B cell (primary cell): ENCODE results near the gene AUTS2. TPM values are rescaled to one million over a fixed set of nuclear protein-coding genes. Genes with fewer than 3 reads are reported as not detected.

ENCODE experiments used
- ATAC-seq: fragments of 200-7000 bp; cut with Tn5 transposase; one replicate; pipeline ENCODE4 v1.10.0; 2021; ENCODE audit warnings: low read depth, mild to moderate bottlenecking, moderate number of reproducible peaks, moderate library complexity
- CTCF ChIA-PET: fragments of 350-600 bp; sonication (Branson Sonifier 250); formaldehyde crosslinking; loops from one replicate; lab custom pipeline; 2021; ENCODE audit warnings: antibody characterized with exemption, inconsistent platforms; lab: Charles Lee
- POLR2A ChIA-PET: fragments of 350-600 bp; sonication (Branson Sonifier 250); formaldehyde crosslinking; loops from one replicate; lab custom pipeline; 2021; ENCODE audit warnings: antibody characterized with exemption; lab: Charles Lee
- DNase-seq: peaks from one replicate; pipeline ENCODE4 v3.0.0; 2013
- H2AFZ ChIP-seq: 2 replicates; pipeline ENCODE4 v1.6.1; 2012; ENCODE audit warnings: mild to moderate bottlenecking, low read depth, low read length; ENCODE audit not compliant: insufficient read depth, poor library complexity, severe bottlenecking
- H3K27ac ChIP-seq, 2 donors: 1 replicate in 1 of 2; 2 replicates in 1 of 2; pipeline ENCODE4 v1.5.1; 2012 to 2013; ENCODE audit warnings: low read length in 2 of 2, mild to moderate bottlenecking in 2 of 2, moderate library complexity in 1 of 2
- H3K27me3 ChIP-seq, 4 experiments: fragments of 200-600 bp in 1 of 4; sonication (generic) in 1 of 4; replicated peaks in 1 of 4; 1 replicate in 2 of 4; 2 replicates in 2 of 4; pipeline versions ENCODE4 v1.6.1 to v1.7.0; 2013 to 2016; ENCODE audit warnings: low read length in 3 of 4, mild to moderate bottlenecking in 2 of 4, mixed read lengths in 1 of 4, moderate library complexity in 1 of 4; ENCODE audit not compliant: insufficient read depth in 4 of 4, control insufficient read depth in 3 of 4; ENCODE audit errors: control extremely low read depth in 1 of 4
- H3K36me3 ChIP-seq, 2 experiments: replicated peaks in 1 of 2; 1 replicate in 1 of 2; 2 replicates in 1 of 2; pipeline versions ENCODE4 v1.6.1 to v1.7.1; 2013; ENCODE audit warnings: low read length in 1 of 2; ENCODE audit not compliant: insufficient read depth in 2 of 2, control insufficient read depth in 1 of 2; ENCODE audit errors: control extremely low read depth in 1 of 2, extremely low read depth in 1 of 2
- H3K4me1 ChIP-seq, 2 donors: fragments of 200-600 bp in 1 of 2; sonication (generic) in 1 of 2; 1 replicate in 1 of 2; 2 replicates in 1 of 2; pipeline versions ENCODE4 v1.5.1 to v1.6.1; 2013 to 2017; ENCODE audit warnings: low read length in 2 of 2; ENCODE audit not compliant: control insufficient read depth in 2 of 2, insufficient read depth in 2 of 2
- H3K4me2 ChIP-seq: replicated peaks from 2 replicates; pipeline ENCODE3; 2012; ENCODE audit warnings: mild to moderate bottlenecking, low read depth, low read length; ENCODE audit not compliant: poor library complexity, severe bottlenecking
- H3K4me3 ChIP-seq, 5 experiments: fragments of 200-600 bp in 1 of 5; sonication (generic) in 1 of 5; 1 replicate in 3 of 5; 2 replicates in 2 of 5; pipeline versions ENCODE4 v1.5.1 to v1.7.0; 2011 to 2016; ENCODE audit warnings: low read length in 4 of 5, mild to moderate bottlenecking in 4 of 5, low read depth in 2 of 5, control low read depth in 1 of 5, moderate library complexity in 1 of 5; ENCODE audit not compliant: insufficient read depth in 1 of 5; ENCODE audit errors: control extremely low read depth in 1 of 5, extremely low read depth in 1 of 5
- H3K79me2 ChIP-seq: fragments of 200-600 bp; sonication (generic); one replicate; pipeline ENCODE4 v1.6.0; 2016; ENCODE audit warnings: low read length; ENCODE audit not compliant: control insufficient read depth, insufficient read depth
- H3K9ac ChIP-seq: fragments of 200-600 bp; sonication (generic); 2 replicates; pipeline ENCODE4 v1.6.1; 2017; ENCODE audit warnings: mild to moderate bottlenecking, low read length, moderate library complexity
- H3K9me3 ChIP-seq, 3 donors: one replicate each; pipeline versions ENCODE4 v1.6.1 to v1.7.1; 2013; ENCODE audit warnings: low read length in 2 of 3; ENCODE audit not compliant: control insufficient read depth in 2 of 3, insufficient read depth in 1 of 3; ENCODE audit errors: control extremely low read depth in 1 of 3
- H4K20me1 ChIP-seq: 2 replicates; pipeline ENCODE4 v1.6.0; 2012; ENCODE audit warnings: mild to moderate bottlenecking, low read length; ENCODE audit not compliant: insufficient read depth, control insufficient read depth, poor library complexity, severe bottlenecking
- H3K27ac Mint-ChIP-seq: one replicate; pipeline ENCODE4 v1.8.0; 2021; ENCODE audit warnings: mixed read lengths
- H3K27me3 Mint-ChIP-seq: one replicate; pipeline ENCODE4 v1.8.0; 2021; ENCODE audit warnings: mixed read lengths
- H3K4me1 Mint-ChIP-seq: one replicate; pipeline ENCODE4 v1.8.0; 2021; ENCODE audit warnings: mixed read lengths
- H3K4me3 Mint-ChIP-seq: one replicate; pipeline ENCODE4 v1.8.0; 2021; ENCODE audit warnings: mixed read lengths
- H3K9me3 Mint-ChIP-seq: one replicate; pipeline ENCODE4 v1.8.0; 2022; ENCODE audit warnings: mixed read lengths; ENCODE audit not compliant: insufficient read depth
- CTCF ChIP-seq: fragments of 200-600 bp; IDR thresholded peaks from one replicate; pipeline ENCODE4 v1.8.0; 2022; ENCODE audit warnings: antibody characterized with exemption, mild to moderate bottlenecking
- WGBS: methylation state at CpG from one replicate; pipeline ENCODE4 v1.1.5; 2013; ENCODE audit warnings: missing lambda C conversion rate; ENCODE audit not compliant: insufficient coverage; 5-methylcytosine and 5-hydroxymethylcytosine counted together
- intact Hi-C: fragments of 100-400 bp; cut with micrococcal nuclease; formaldehyde crosslinking; loops from one replicate; pipeline ENCODE4 v1.10.0; 2022
- polyA plus RNA-seq: library from polyadenylated mRNA; depleted of rRNA; stranded (reverse); fragments of >200 nt; gene quantifications from 2 replicates; pipeline ENCODE4 v1.2.3, GENCODE V29; 2012
- total RNA-seq, 2 donors: library from RNA; stranded (reverse); fragments of 120-200 nt in 1 of 2; gene quantifications; 1 replicate in 1 of 2; 2 replicates in 1 of 2; pipeline versions ENCODE4 v1.2.3 to v1.2.4, GENCODE V29; 2013 to 2022

AUTS2 gene
- total and polyA plus RNA-seq, 2 donors (not counting 1 experiment from before 2014, with no cell fraction given), result 22.3 to 35.0 TPM

- 97% methylated on average over 5 of the region's 15 CpGs for WGBS
These were observed 881.1 kb downstream of the AUTS2 start for GRCh38 chr7:70479153-70480021.

More at GRCh38 chr7:70479153-70480021, 881.1 kb downstream of the AUTS2 start:
- Mint-ChIP-seq H3K27ac (no peak overlapping the region), H3K4me3 (no peak overlapping the region), H3K9me3 (no peaks in the 10 kb centered on the region), H3K4me1 (no peaks in the 10 kb centered on the region), H3K27me3 (no peaks in the 10 kb centered on the region)
- DNase-seq (no peak), ATAC-seq (no peak)
- H3K4me2 ChIP-seq, result no peak overlapping the region
- H3K4me1 ChIP-seq, result no peaks in the 10 kb centered on the region
- H3K27ac ChIP-seq, result no peak overlapping the region
- H3K9me3 ChIP-seq, result peaks cover 0 to 4% (median 0%) of the 10 kb centered on the region in 3 donors
- CTCF ChIA-PET, result no interaction called here
- no peaks in the 10 kb centered on the region for H3K27me3 ChIP-seq
- intact Hi-C loops, result no loop called here
- no peaks in the 10 kb centered on the region for H3K36me3 ChIP-seq
- no peak overlapping the region for H3K9ac ChIP-seq
- H3K79me2 ChIP-seq, result no peaks in the 10 kb centered on the region
- no peak overlapping the region for H2AFZ ChIP-seq
- POLR2A ChIA-PET, result no interaction called here
- no peaks in the 10 kb centered on the region for H4K20me1 ChIP-seq
- H3K4me3 ChIP-seq, result no peak overlapping the region
- TF ChIP-seq CTCF, result no peak
